H9 (cell line): ENCODE results near the gene FAM110A. TPM values are rescaled to one million over a fixed set of nuclear protein-coding genes. Genes with fewer than 3 reads are reported as not detected.

Source experiments
- DNase-seq: peaks from one replicate; pipeline ENCODE4 v3.0.0-alpha.2; 2017
- H2AFZ ChIP-seq: one replicate; pipeline ENCODE4 v1.6.1; 2013; ENCODE audit warnings: mild to moderate bottlenecking, low read length, control low read depth, moderate library complexity
- H2AK5ac ChIP-seq: 2 replicates; pipeline ENCODE4 v1.6.1; 2013; ENCODE audit warnings: low read length, control low read depth, mixed read lengths; ENCODE audit not compliant: insufficient read length
- H2BK120ac ChIP-seq: one replicate; pipeline ENCODE4 v1.6.1; 2013; ENCODE audit warnings: low read depth, mild to moderate bottlenecking, low read length, control low read depth, inconsistent platforms; ENCODE audit not compliant: poor library complexity, severe bottlenecking
- H2BK12ac ChIP-seq: 2 replicates; pipeline ENCODE4 v1.6.1; 2013; ENCODE audit warnings: low read length, control low read depth, mixed read lengths, low read depth; ENCODE audit not compliant: insufficient read length
- H2BK15ac ChIP-seq: 2 replicates; pipeline ENCODE4 v1.6.1; 2013; ENCODE audit warnings: low read depth, low read length, control low read depth
- H2BK20ac ChIP-seq: one replicate; pipeline ENCODE4 v1.6.1; 2013; ENCODE audit warnings: low read depth, mild to moderate bottlenecking, low read length, control low read depth, inconsistent platforms; ENCODE audit not compliant: poor library complexity, severe bottlenecking
- H2BK5ac ChIP-seq: 2 replicates; pipeline ENCODE4 v1.6.1; 2013; ENCODE audit warnings: low read length, control low read depth, mixed read lengths; ENCODE audit not compliant: insufficient read length
- H3K14ac ChIP-seq: 2 replicates; pipeline ENCODE4 v1.6.1; 2013; ENCODE audit warnings: low read length, control low read depth; ENCODE audit not compliant: insufficient read depth
- H3K18ac ChIP-seq: 2 replicates; pipeline ENCODE4 v1.6.1; 2013; ENCODE audit warnings: low read depth, mild to moderate bottlenecking, mixed read lengths, low read length, control low read depth; ENCODE audit not compliant: insufficient read length
- H3K23ac ChIP-seq: 2 replicates; pipeline ENCODE4 v1.6.1; 2013; ENCODE audit warnings: low read length, control low read depth, mixed read lengths, low read depth; ENCODE audit not compliant: insufficient read length
- H3K23me2 ChIP-seq: 2 replicates; pipeline ENCODE4 v1.6.1; 2013; ENCODE audit warnings: low read depth, mild to moderate bottlenecking, mixed read lengths, low read length, control low read depth; ENCODE audit not compliant: insufficient read length, poor library complexity, severe bottlenecking
- H3K27ac ChIP-seq: 2 replicates; pipeline ENCODE4 v1.5.1; 2013; ENCODE audit warnings: low read length, control low read depth, mixed read lengths, low read depth; ENCODE audit not compliant: insufficient read length
- H3K27me3 ChIP-seq: 2 replicates; pipeline ENCODE4 v1.6.1; 2013; ENCODE audit warnings: low read length, control low read depth, inconsistent platforms; ENCODE audit not compliant: insufficient read depth
- H3K4ac ChIP-seq: 2 replicates; pipeline ENCODE4 v1.6.1; 2013; ENCODE audit warnings: low read depth, mild to moderate bottlenecking, control low read depth, inconsistent platforms, low read length, moderate library complexity
- H3K4me1 ChIP-seq: 2 replicates; pipeline ENCODE4 v1.6.1; 2013; ENCODE audit warnings: low read length, control low read depth, inconsistent platforms; ENCODE audit not compliant: insufficient read depth
- H3K4me2 ChIP-seq: 2 replicates; pipeline ENCODE4 v1.6.1; 2013; ENCODE audit warnings: low read length, control low read depth, mixed read lengths; ENCODE audit not compliant: insufficient read length, insufficient read depth
- H3K56ac ChIP-seq: 2 replicates; pipeline ENCODE4 v1.6.1; 2013; ENCODE audit warnings: low read depth, mild to moderate bottlenecking, mixed read lengths, low read length, control low read depth; ENCODE audit not compliant: insufficient read length
- H3K79me1 ChIP-seq: 2 replicates; pipeline ENCODE4 v1.6.1; 2013; ENCODE audit warnings: low read depth, mild to moderate bottlenecking, moderate library complexity, low read length, control low read depth, inconsistent platforms; ENCODE audit not compliant: insufficient read depth, poor library complexity, severe bottlenecking
- H3K79me2 ChIP-seq: 2 replicates; pipeline ENCODE4 v1.6.1; 2013; ENCODE audit warnings: low read length, control low read depth, inconsistent platforms; ENCODE audit not compliant: insufficient read depth
- H3K9ac ChIP-seq: 2 replicates; pipeline ENCODE4 v1.6.1; 2013; ENCODE audit warnings: low read length, control low read depth, mixed read lengths; ENCODE audit not compliant: insufficient read length; ENCODE audit errors: extremely low read depth
- H3K9me3 ChIP-seq: one replicate; pipeline ENCODE4 v1.6.1; 2013; ENCODE audit warnings: low read depth, low read length, inconsistent platforms; ENCODE audit not compliant: control insufficient read depth
- H3T11ph ChIP-seq: one replicate; pipeline ENCODE4 v1.6.1; 2013; ENCODE audit warnings: mild to moderate bottlenecking, low read length, control low read depth, inconsistent platforms
- H4K20me1 ChIP-seq: one replicate; pipeline ENCODE4 v1.6.1; 2013; ENCODE audit not compliant: control insufficient read depth, insufficient read length, insufficient read depth
- H4K5ac ChIP-seq: 2 replicates; pipeline ENCODE4 v1.6.1; 2013; ENCODE audit warnings: low read depth, mild to moderate bottlenecking, mixed read lengths, low read length, control low read depth; ENCODE audit not compliant: insufficient read length
- H4K8ac ChIP-seq: replicated peaks from 2 replicates; pipeline ENCODE4 v1.6.1; 2013; ENCODE audit warnings: low read length, control low read depth, mixed read lengths, low read depth; ENCODE audit not compliant: insufficient read length
- H4K91ac ChIP-seq: 2 replicates; pipeline ENCODE4 v1.6.1; 2013; ENCODE audit warnings: low read depth, mild to moderate bottlenecking, moderate library complexity, mixed read lengths, low read length, control low read depth; ENCODE audit not compliant: insufficient read length
- H3K27ac Mint-ChIP-seq, 3 experiments: 2 replicates in 2 of 3; 3 replicates in 1 of 3; pipeline ENCODE4 v1.8.0; 2020 to 2021; ENCODE audit warnings: mixed read lengths in 3 of 3, mild to moderate bottlenecking in 1 of 3, moderate library complexity in 1 of 3
- H3K27me3 Mint-ChIP-seq: 2 replicates; pipeline ENCODE4 v1.8.0; 2021; ENCODE audit warnings: low read depth, mild to moderate bottlenecking, moderate library complexity, mixed read lengths
- H3K36me3 Mint-ChIP-seq, 3 experiments: 2 replicates in 2 of 3; 3 replicates in 1 of 3; pipeline ENCODE4 v1.8.0; 2020 to 2021; ENCODE audit warnings: low read depth in 3 of 3, mixed read lengths in 3 of 3; ENCODE audit not compliant: insufficient read depth in 1 of 3
- H3K4me1 Mint-ChIP-seq, 2 experiments: 2 replicates each; pipeline ENCODE4 v1.8.0; 2020; ENCODE audit warnings: mixed read lengths in 2 of 2
- H3K4me3 Mint-ChIP-seq, 2 experiments: 2 replicates in 1 of 2; 3 replicates in 1 of 2; pipeline ENCODE4 v1.8.0; 2020 to 2021; ENCODE audit warnings: mild to moderate bottlenecking in 2 of 2, mixed read lengths in 2 of 2, moderate library complexity in 1 of 2
- H3K9me3 Mint-ChIP-seq, 2 experiments: 2 replicates in 1 of 2; 3 replicates in 1 of 2; pipeline ENCODE4 v1.8.0; 2020; ENCODE audit warnings: mild to moderate bottlenecking in 2 of 2, mixed read lengths in 2 of 2, moderate library complexity in 1 of 2
- CTCF ChIP-seq: fragments of 200-600 bp; sonication (generic); conservative IDR thresholded peaks from 3 replicates; pipeline ENCODE4 v1.8.0; 2021; ENCODE audit warnings: antibody characterized with exemption, mild to moderate bottlenecking
- WGBS: extraction: QIAGEN DNeasy Blood & Tissue Kit; methylation state at CpG from one replicate; pipeline ENCODE4 v1.1.7; 2013; ENCODE audit warnings: missing lambda C conversion rate, low lambda C conversion rate, mixed read lengths; ENCODE audit not compliant: insufficient read length; ENCODE audit errors: extremely low coverage; 5-methylcytosine and 5-hydroxymethylcytosine counted together
- total RNA-seq: library from RNA; stranded (reverse); gene quantifications from 2 replicates; pipeline ENCODE4 v1.2.1, GENCODE V29; 2021

FAM110A gene
- total RNA-seq, 1 experiment from 2014 or later = 10.3 TPM

- no peak overlapping the region for H2BK20ac ChIP-seq
- no peak overlapping the region for H2BK15ac ChIP-seq
- no peaks in the 10 kb centered on the region for H3K36me3 Mint-ChIP-seq
- no peak overlapping the region for H3K4me3 Mint-ChIP-seq
- WGBS = no CpG with 5 or more reads among the region's 1 CpG
- H3K27me3 ChIP-seq = no peaks in the 10 kb centered on the region
- H4K8ac ChIP-seq = no peak overlapping the region
- H4K20me1 ChIP-seq = no peaks in the 10 kb centered on the region
- no peaks in the 10 kb centered on the region for H3K9me3 ChIP-seq
- H4K91ac ChIP-seq = no peak overlapping the region
- H3K14ac ChIP-seq = no peak overlapping the region
- H3K27ac ChIP-seq = no peak overlapping the region
- no peaks in the 10 kb centered on the region for H3K23me2 ChIP-seq
- H3K4me2 ChIP-seq = no peak overlapping the region
- H2BK5ac ChIP-seq = no peak overlapping the region
- H3K4me1 Mint-ChIP-seq = peaks cover 12 to 20% of the 10 kb centered on the region in 2 experiments
- no peaks in the 10 kb centered on the region for H3K9me3 Mint-ChIP-seq
- H3K4me1 ChIP-seq = peaks cover 4% of the 10 kb centered on the region; the same call in 1 of the 2 replicates
- H2BK120ac ChIP-seq = no peak overlapping the region
- H3K79me2 ChIP-seq = no peaks in the 10 kb centered on the region
- H2BK12ac ChIP-seq = no peak overlapping the region
- peaks cover 25% of the 10 kb centered on the region for H3K27me3 Mint-ChIP-seq
- no peak overlapping the region for H3K56ac ChIP-seq
- no peak overlapping the region for H3K4ac ChIP-seq
- H2AK5ac ChIP-seq = no peak overlapping the region
- TF ChIP-seq CTCF = peak; percentile 23; the same call in 2 of the 3 replicates
- no peak overlapping the region for H4K5ac ChIP-seq
- H3K27ac Mint-ChIP-seq = no peak overlapping the region
- no peak overlapping the region for H3K23ac ChIP-seq
- DNase-seq = no peak
- H3T11ph ChIP-seq = no peak overlapping the region
- no peak overlapping the region for H3K9ac ChIP-seq
- no peak overlapping the region for H2AFZ ChIP-seq
- H3K18ac ChIP-seq = no peak overlapping the region
- H3K79me1 ChIP-seq = no peaks in the 10 kb centered on the region
Observed at GRCh38 chr20:865440-865839, 31.9 kb downstream of the FAM110A start.
